NK-92 treated with Interleukin-12 subunit alpha and Interleukin-12 subunit beta, amount 100 ng/mL, for 24 hours (cell line): ENCODE measurements around the gene ANKRD26.

Source experiments
- DNase-seq: peaks from one replicate; lab custom pipeline; 2025; lab: John Stamatoyannopoulos, UW

The ANKRD26 gene

GRCh38 chr10:27019827-27020226, 80.5 kb downstream of the ANKRD26 start:
- no peak for DNase-seq

DNA sequence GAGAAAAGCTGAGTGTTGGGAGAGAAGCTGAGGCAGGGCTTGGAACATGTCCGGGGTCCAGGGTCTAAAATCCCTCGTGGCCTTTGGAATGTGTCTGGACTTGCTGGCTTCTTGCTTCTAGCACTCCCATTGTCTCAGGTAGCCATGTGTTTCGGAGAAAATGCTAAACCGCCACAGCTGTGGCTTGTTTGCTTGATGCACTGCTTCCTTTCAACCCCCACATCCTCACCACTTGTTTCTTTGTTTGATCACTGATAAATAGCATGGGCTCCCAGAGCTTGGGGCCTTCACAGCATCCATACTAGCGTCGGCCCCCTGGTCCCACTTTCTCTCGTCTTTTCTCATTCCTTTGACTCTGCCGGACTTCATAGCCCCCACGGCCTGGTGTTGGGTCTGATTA, 102.7 kb downstream of the ANKRD26 start:
- DNase-seq, result no peak

DNA sequence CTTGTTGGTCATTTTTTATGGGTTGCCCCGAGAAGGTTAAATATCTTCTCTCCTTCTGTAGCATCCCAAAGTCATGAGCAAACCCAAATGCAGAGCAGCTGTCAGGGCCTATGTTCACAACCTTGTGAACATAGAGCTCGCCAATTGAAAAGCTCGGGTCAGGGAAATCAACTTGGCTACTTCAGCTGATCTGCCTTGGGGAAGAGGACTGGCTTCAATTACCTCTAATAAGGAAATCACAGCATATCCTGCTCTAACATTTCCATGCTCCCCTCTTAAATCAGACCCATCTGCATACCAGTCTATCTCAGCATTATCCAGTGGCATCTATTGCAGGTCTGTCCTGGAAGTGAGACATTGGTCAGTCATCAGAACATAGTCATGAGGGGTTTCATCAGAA, 105.6 kb downstream of the ANKRD26 start:
- DNase-seq, result no peak

- no peak for DNase-seq
Observed at GRCh38 chr10:26987851-26988250, 112.4 kb downstream of the ANKRD26 start.

- no peak for DNase-seq
Observed at GRCh38 chr10:26983156-26983555, 117.1 kb downstream of the ANKRD26 start.

- no peak for DNase-seq
Observed at GRCh38 chr10:26982058-26982457, 118.2 kb downstream of the ANKRD26 start.

DNA sequence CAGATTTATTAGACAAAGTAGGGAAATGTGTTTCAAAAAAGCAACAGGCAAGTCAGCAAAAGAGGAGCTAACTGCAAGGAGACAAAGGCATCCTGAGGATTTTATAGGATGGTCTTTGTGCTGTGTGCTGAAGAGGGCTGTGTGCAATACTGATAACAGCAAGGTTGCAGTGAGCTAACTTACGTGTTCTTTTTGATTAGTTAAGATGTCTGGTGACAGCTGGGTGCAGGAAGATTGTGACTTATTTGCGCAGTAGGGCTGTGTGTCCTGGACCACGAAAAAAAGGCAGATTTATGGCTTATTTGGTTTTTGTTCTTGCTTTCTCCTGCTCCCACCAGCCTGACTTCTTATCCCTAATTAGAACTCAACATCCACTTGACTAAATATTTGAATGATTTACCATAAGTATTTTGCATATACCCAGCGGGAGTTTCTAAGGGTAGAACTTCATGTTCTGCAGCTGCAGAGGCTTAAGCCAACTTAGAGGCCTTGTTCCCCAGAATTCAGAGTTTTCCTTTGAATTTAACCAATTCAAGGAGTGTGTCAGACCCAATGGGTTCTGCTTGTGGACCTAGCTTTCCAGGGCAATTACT, 119.0 kb downstream of the ANKRD26 start:
- no peak for DNase-seq

DNA sequence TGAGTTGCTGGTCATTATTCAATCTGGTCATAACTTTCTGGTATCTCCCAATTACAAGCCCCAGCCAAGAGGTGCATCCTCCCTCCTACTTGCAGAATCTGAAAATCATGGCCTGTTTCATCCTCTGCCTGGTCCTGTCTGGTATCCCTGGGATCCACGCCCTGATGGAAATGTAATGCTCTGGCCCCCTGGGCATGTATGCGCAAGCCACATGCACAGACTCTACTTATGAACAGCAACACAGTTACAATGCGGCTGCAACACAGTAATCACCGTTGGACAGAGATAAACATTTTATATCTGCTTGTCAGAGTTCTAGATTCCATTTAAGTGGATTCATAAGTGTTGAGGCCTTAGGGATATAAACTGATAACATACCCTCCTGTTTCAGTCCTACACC, 121.8 kb downstream of the ANKRD26 start:
- DNase-seq, result no peak

DNA sequence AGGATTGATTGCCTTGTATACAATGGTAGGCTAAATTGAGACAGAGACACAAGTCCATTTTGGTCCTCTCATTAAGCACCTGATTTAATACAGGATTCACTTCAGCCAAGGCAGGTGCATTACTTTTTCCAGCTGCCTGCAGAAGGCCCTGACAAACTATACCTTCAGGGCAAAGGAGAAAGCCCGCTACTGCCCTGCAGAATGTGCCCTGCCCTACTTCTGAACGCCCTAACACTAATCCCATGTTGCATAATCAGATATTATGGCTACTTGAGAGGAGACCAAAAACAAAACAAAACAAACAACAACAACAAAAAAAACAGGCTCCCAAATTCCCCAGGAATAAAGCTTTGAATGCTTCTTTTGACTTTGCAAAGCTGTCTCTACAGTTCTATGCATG, 122.7 kb downstream of the ANKRD26 start:
- DNase-seq, result no peak

DNA sequence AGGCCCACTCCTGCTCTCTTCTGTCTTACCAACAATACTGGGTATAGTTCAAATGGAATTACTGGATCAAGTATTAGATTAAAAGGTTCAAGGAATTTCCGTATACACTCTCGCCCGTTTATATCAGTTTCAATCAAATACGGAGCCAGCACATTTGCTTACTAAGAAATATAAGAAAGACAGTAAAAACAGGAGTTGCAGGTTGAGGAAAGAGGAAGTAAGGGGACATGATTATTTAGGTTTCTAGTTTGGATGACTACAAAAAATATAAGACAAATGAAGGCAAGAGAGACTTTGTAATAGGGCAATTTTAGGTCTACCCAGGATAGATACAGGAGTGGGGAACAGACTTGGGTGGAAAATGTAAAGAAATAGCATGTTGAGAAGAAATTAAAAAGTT, 129.6 kb downstream of the ANKRD26 start:
- no peak for DNase-seq

DNA sequence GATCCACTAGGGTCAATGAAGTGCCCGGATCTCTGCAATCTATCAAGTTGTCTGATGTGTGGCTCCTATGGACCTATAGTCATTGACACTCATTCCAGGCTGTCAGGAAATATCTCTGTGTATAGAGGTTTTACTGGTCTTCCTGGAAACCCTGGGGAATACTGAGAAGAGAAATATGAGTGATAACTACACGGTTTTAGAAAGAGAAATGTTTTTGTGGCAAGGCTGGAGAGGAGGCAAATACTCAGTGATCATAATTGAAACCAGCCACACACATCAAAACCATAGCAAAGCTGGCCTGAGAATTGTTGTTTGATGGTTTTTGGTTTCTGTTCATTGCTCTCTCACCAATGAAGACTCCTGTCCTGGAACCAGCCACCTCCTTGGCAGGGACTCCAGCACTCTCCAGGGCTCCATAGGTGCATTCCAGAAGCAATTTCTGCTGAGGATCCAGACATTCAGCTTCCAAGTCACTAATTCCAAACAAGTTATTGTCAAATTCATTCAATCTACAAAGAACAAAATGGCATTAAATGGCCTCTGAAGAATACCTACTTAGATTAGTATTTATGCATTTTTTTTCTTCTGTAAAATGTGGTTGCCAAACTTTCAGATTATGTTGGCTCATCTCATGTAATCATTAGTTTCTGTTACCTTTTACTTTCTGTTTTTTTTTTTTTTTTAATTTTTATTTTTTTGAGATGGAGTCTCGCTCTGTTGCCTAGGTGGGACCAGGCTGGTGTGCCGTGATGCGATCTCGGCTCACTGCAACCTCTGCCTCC, 131.0 kb downstream of the ANKRD26 start:
- DNase-seq, result no peak

- no peak for DNase-seq
Observed at GRCh38 chr10:26962835-26963234, 137.5 kb downstream of the ANKRD26 start.

DNA sequence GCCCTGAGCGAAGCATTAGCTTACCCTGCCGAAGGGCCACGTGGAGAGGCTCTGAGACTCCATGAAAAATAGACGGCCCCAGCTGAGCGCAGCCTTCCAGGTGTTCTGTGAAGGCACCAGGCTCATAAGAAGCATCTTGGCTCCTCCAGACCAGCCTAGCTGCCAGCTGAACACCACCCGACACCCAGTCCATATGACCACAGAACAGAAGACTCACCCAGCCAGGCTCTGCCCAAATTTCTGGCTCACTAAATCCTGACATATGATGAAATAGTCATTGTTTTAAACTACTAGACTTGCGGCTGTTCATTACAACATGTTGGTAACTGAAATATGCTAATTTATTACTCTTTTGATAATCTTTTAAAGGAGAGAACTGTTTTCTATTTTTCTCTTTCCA, 140.0 kb downstream of the ANKRD26 start:
- no peak for DNase-seq

DNA sequence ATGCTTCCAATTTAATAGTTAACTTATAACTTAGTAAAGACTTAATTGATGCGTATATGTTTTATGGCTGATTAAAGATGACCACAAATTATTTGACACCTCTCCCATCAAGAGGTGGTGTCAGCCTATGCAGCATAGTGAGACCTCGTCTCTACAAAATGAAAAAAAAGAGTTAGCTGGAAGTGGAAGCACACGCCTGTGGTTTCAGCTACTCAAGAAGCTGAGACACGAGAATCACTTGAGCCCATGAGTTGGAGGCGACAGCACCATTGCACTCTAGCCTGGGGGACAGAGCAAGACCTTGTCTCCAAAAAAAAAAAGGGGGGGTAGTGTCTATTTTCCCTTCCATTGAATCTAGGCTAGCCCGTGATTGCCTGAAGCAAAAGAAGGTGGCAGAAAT, 140.5 kb downstream of the ANKRD26 start:
- DNase-seq, result no peak
